Measurements from ENCODE around the gene XPO4.

DNA sequence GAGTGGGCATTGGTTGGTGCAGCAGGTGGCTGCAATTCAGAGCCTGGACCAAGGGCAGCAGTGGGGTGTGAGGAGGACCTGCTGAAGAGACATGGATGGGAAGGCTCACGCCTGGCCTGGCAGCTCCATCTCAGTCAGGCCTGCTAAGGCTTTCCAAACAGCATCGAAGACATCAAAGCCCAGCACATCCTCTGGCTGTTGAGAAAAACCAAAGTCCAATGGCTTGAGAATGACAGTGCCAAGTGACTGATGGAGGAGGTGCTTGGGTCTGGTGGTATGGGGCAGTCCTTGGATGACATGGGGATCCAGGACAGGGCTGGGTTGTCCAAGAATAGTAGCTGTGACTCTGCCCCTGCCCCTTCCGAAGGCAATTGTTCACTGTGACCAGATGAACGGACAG is 19.0 kb upstream of the XPO4 start:
- TF ChIP-seq POLR2A (IDR thresholded peaks at IDR 0.05), result no peak
- TF ChIP-seq, protein P1, sequence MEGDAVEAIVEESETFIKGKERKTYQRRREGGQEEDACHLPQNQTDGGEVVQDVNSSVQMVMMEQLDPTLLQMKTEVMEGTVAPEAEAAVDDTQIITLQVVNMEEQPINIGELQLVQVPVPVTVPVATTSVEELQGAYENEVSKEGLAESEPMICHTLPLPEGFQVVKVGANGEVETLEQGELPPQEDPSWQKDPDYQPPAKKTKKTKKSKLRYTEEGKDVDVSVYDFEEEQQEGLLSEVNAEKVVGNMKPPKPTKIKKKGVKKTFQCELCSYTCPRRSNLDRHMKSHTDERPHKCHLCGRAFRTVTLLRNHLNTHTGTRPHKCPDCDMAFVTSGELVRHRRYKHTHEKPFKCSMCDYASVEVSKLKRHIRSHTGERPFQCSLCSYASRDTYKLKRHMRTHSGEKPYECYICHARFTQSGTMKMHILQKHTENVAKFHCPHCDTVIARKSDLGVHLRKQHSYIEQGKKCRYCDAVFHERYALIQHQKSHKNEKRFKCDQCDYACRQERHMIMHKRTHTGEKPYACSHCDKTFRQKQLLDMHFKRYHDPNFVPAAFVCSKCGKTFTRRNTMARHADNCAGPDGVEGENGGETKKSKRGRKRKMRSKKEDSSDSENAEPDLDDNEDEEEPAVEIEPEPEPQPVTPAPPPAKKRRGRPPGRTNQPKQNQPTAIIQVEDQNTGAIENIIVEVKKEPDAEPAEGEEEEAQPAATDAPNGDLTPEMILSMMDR (IDR thresholded peaks at IDR 0.05), result no peak

All from breast epithelium (tissue), 3 donors.